Upper lobe of right lung (tissue), 1 donor: ENCODE measurements around the gene CKAP2L. TPM values are rescaled to one million over a fixed set of nuclear protein-coding genes. Genes with fewer than 3 reads are reported as not detected.
A peak's percentile ranks its signal among the peaks of the same experiment; 100 is the strongest.

ENCODE experiments used
- ATAC-seq: fragments of 200-7000 bp; cut with Tn5 transposase; one replicate; pipeline ENCODE4 v1.9.1; 2020; ENCODE audit warnings: mild to moderate bottlenecking, moderate library complexity
- DNase-seq: peaks from one replicate; pipeline ENCODE4 v3.0.0-alpha.2; 2020
- H3K27ac ChIP-seq: fragments of 200-600 bp; one replicate; pipeline ENCODE4 v1.8.0; 2022
- H3K27me3 ChIP-seq: fragments of 200-600 bp; one replicate; pipeline ENCODE4 v1.8.0; 2022; ENCODE audit warnings: mild to moderate bottlenecking
- H3K36me3 ChIP-seq: fragments of 200-600 bp; one replicate; pipeline ENCODE4 v1.8.0; 2022
- H3K4me1 ChIP-seq: fragments of 200-600 bp; one replicate; pipeline ENCODE4 v1.8.0; 2022
- H3K4me3 ChIP-seq: fragments of 200-600 bp; one replicate; pipeline ENCODE4 v1.8.0; 2022; ENCODE audit warnings: mild to moderate bottlenecking
- H3K9me3 ChIP-seq: fragments of 200-600 bp; one replicate; pipeline ENCODE4 v1.8.0; 2022
- intact Hi-C: fragments of 100-400 bp; cut with DNase I; formaldehyde crosslinking; loops from one replicate; pipeline ENCODE4 v1.11.0; 2022
- total RNA-seq: library from RNA; stranded (reverse); fragmentation: NEBNext Ultra II Directional; extraction: Animal tissue kit (Norgen Biotek cat#: 25700); gene quantifications from one replicate; pipeline ENCODE4 v1.2.1, GENCODE V29; 2021
- TF ChIP-seq, protein P1 (sequence below): fragments of 200-600 bp; IDR thresholded peaks from one replicate; pipeline ENCODE4 v1.8.0; 2022; ENCODE audit warnings: antibody characterized with exemption
- donor health status: DM: no; HTN: yes; CAD: no; lungs with severe emphysema.

The CKAP2L gene
- total RNA-seq, 1 donor from 2014 or later: 0.46 TPM

DNA sequence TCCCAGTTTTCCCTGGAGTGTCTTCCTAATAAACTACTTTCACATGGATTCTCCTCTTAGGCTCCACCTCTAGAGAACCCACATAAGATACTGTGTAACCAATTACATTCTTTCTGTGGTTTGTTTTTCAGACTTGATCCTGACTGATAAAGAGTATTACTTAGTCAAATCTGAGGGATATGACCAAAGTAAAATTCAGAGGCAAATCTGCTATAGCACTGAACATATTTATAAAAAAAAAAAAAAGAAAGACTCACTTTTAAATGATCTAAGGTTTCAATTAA lies 13.9 kb downstream of the CKAP2L start:
- no peak for DNase-seq
- no peaks in the 10 kb centered on the region for H3K27me3 ChIP-seq
- TF ChIP-seq, protein P1, sequence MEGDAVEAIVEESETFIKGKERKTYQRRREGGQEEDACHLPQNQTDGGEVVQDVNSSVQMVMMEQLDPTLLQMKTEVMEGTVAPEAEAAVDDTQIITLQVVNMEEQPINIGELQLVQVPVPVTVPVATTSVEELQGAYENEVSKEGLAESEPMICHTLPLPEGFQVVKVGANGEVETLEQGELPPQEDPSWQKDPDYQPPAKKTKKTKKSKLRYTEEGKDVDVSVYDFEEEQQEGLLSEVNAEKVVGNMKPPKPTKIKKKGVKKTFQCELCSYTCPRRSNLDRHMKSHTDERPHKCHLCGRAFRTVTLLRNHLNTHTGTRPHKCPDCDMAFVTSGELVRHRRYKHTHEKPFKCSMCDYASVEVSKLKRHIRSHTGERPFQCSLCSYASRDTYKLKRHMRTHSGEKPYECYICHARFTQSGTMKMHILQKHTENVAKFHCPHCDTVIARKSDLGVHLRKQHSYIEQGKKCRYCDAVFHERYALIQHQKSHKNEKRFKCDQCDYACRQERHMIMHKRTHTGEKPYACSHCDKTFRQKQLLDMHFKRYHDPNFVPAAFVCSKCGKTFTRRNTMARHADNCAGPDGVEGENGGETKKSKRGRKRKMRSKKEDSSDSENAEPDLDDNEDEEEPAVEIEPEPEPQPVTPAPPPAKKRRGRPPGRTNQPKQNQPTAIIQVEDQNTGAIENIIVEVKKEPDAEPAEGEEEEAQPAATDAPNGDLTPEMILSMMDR: no peak
- H3K9me3 ChIP-seq: no peaks in the 10 kb centered on the region
- H3K4me3 ChIP-seq: no peak overlapping the region
- H3K27ac ChIP-seq: no peak overlapping the region
- H3K4me1 ChIP-seq: no peaks in the 10 kb centered on the region
- ATAC-seq: no peak
- intact Hi-C loops: no loop called here
- no peaks in the 10 kb centered on the region for H3K36me3 ChIP-seq

DNA sequence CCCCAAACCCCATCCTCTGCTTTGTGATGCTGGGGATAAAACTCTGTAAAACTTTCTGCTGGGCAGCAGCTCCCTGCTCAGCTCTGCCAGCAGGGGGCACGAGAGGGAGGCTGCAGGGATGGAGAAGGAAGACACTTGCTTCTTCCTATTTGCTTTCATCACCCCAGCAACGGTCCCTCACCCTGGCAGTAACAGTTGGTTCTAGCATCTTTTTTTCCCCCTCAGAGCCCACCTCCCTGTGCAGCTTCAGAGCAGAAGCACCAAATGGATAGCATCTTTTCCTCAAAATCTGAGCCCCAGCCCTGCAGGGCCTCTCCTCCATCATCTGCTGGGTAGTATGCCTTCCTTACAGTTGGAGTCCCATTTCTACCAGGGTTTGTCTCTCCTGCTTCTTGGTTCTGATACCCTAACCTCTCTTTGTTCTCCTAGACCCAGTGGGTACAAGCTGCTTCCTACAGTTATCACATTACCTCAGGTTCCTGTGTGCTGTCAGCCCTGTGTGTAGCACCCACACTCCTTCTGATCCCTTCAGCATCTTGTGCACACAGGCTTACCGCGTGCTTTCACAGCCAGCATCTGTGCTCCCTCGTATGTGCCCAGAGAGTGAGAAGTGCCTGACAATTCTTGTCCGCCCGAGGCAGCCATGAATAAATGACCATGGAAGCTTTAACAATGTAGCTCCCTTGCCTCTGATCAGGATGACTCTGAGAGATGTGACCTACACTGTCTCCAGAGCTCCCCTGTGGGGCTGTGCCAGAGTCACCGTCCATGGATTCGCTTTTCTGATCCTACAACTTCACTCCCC lies 14.5 kb downstream of the CKAP2L start:
- Histone ChIP-seq H3K27ac (no peak overlapping the region), H3K27me3 (no peaks in the 10 kb centered on the region), H3K36me3 (no peaks in the 10 kb centered on the region), H3K4me1 (no peaks in the 10 kb centered on the region), H3K9me3 (no peaks in the 10 kb centered on the region), H3K4me3 (no peak overlapping the region)
- peak; percentile 96 for ATAC-seq
- DNase-seq: peak; percentile 89
- TF ChIP-seq, protein P1: peak; percentile 93
- intact Hi-C loops: no loop called here

DNA sequence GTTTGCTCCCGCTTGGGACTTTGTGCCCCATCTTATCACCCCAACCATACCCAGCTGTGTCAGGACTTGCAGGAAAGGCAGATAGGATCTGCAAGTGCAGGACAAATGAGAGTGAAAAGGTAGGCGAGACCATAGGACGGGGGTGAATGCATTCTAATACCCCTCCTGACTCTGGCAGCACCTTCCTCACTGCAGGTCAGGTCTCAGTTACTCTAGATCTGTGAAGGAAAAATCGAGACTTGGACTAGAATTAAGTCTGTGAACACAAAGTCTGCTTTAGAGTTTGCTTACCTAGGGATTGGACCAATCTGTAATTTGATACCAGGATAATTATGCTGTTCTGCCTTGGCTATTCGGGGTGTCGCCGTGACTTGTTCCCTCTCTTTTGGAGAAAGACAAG lies 23.9 kb downstream of the CKAP2L start:
- intact Hi-C loops: no loop called here
- H3K27me3 ChIP-seq: no peaks in the 10 kb centered on the region
- no peak overlapping the region for H3K27ac ChIP-seq
- H3K36me3 ChIP-seq: no peaks in the 10 kb centered on the region
- no peaks in the 10 kb centered on the region for H3K4me1 ChIP-seq
- TF ChIP-seq, protein P1: no peak
- DNase-seq (no peak), ATAC-seq (no peak)
- no peak overlapping the region for H3K4me3 ChIP-seq
- H3K9me3 ChIP-seq: no peaks in the 10 kb centered on the region

DNA sequence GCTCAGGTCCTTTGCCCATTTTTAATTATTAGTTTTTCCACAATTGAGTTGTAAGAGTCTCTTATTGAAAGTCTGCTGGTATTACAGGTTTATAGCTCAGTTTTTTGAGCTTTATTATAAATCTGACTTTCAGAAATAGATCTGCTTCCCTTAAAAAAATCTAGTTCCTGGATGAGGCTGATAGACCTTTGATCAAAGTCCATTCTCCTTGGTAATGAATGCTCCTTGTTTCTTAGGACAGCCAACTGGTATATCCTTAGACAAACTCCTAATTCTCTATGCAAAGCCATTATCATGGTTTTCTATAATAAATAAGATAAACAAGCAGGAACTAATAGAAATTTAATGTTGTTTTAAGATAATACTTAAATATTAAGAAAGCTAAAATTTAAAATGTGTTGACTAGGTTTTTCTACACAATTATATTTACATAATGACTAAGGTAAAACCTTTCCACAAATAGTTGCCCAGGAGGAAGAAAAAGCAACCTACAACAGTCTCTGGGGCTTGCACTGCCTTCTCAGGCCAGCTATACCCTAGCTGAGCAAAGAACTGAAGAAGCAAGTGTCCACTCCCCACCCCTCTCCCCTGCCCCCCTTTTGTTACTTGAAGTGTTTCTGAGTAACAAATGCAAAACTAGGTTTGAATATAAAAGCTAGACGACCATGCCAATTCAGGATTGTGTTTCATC lies 26.7 kb downstream of the CKAP2L start:
- no peaks in the 10 kb centered on the region for H3K4me1 ChIP-seq
- H3K36me3 ChIP-seq: no peaks in the 10 kb centered on the region
- no peak overlapping the region for H3K4me3 ChIP-seq
- intact Hi-C loops: no loop called here
- ATAC-seq (no peak), DNase-seq (no peak)
- no peaks in the 10 kb centered on the region for H3K9me3 ChIP-seq
- TF ChIP-seq, protein P1: no peak
- no peak overlapping the region for H3K27ac ChIP-seq
- no peaks in the 10 kb centered on the region for H3K27me3 ChIP-seq

DNA sequence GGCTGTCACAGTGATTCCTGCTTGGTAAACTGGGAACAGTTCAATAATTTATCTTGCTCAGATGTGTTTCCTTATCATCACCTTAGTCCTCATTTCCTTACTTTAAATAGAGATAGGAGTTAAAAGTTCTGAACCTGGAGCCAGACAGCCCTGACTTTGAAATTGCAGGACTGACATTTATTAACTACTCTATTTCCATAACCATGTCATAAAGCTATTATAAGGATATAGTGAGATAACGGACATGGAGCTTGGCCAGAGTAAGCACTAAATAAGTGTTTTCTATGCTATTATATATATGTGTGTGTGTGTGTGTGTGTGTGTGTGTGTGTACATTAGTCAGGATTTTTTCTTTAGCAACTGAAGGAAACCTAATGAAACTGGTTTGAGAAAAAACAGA lies 30.5 kb downstream of the CKAP2L start:
- no peaks in the 10 kb centered on the region for H3K36me3 ChIP-seq
- H3K4me1 ChIP-seq: no peaks in the 10 kb centered on the region
- no peaks in the 10 kb centered on the region for H3K27me3 ChIP-seq
- H3K4me3 ChIP-seq: no peak overlapping the region
- DNase-seq: no peak
- intact Hi-C loops: no loop called here
- TF ChIP-seq, protein P1: no peak
- ATAC-seq: no peak
- H3K9me3 ChIP-seq: no peaks in the 10 kb centered on the region
- H3K27ac ChIP-seq: no peak overlapping the region
